Osteocyte (in vitro differentiated cells): ENCODE data around the gene ZMYND8. TPM values are rescaled to one million over a fixed set of nuclear protein-coding genes. Genes with fewer than 3 reads are reported as not detected.
"Not testable (repeated sequence)": the region's sequence is repeated elsewhere in the genome, so short reads cannot be mapped to it uniquely, and the experiment has no call there.

Experiments
- DNase-seq: peaks from one replicate; pipeline ENCODE4 v3.0.0; 2021; ENCODE audit warnings: mixed read lengths; ENCODE audit not compliant: unreplicated experiment; ENCODE audit errors: extremely low spot score
- H3K27ac Mint-ChIP-seq: one replicate; pipeline ENCODE4 v1.8.0; 2021; ENCODE audit warnings: mild to moderate bottlenecking, mixed read lengths; ENCODE audit not compliant: unreplicated experiment
- H3K27me3 Mint-ChIP-seq: one replicate; pipeline ENCODE4 v1.8.0; 2021; ENCODE audit warnings: mixed read lengths; ENCODE audit not compliant: unreplicated experiment
- H3K36me3 Mint-ChIP-seq: one replicate; pipeline ENCODE4 v1.8.0; 2021; ENCODE audit warnings: mixed read lengths; ENCODE audit not compliant: unreplicated experiment
- H3K4me1 Mint-ChIP-seq: one replicate; pipeline ENCODE4 v1.8.0; 2021; ENCODE audit warnings: mixed read lengths; ENCODE audit not compliant: unreplicated experiment
- H3K4me3 Mint-ChIP-seq: one replicate; pipeline ENCODE4 v1.8.0; 2021; ENCODE audit warnings: mild to moderate bottlenecking, moderate library complexity, mixed read lengths; ENCODE audit not compliant: unreplicated experiment
- H3K9me3 Mint-ChIP-seq: one replicate; pipeline ENCODE4 v1.8.0; 2021; ENCODE audit warnings: mixed read lengths; ENCODE audit not compliant: unreplicated experiment
- CTCF ChIP-seq: fragments of 200-600 bp; sonication (generic); IDR thresholded peaks from 2 replicates; pipeline ENCODE4 v1.5.0; 2021; ENCODE audit warnings: antibody characterized with exemption, mild to moderate bottlenecking, moderate library complexity
- total RNA-seq: library from RNA; stranded (reverse); gene quantifications from 2 replicates; pipeline ENCODE4 v1.2.1, GENCODE V29; 2021

ZMYND8 gene
- total RNA-seq, 1 donor from 2014 or later = 96.5 TPM

- Mint-ChIP-seq H3K27me3 (no peaks in the 10 kb centered on the region), H3K4me1 (peaks cover 9% of the 10 kb centered on the region), H3K27ac (no peak overlapping the region), H3K9me3 (no peaks in the 10 kb centered on the region), H3K36me3 (peaks cover 36% of the 10 kb centered on the region), H3K4me3 (no peak overlapping the region)
- no peak for TF ChIP-seq CTCF
- no peak for DNase-seq
Observed at GRCh38 chr20:47211036-47211435, 145.5 kb downstream of the ZMYND8 start.

GRCh38 chr20:47210470-47210869, 146.0 kb downstream of the ZMYND8 start:
- H3K9me3 Mint-ChIP-seq = no peaks in the 10 kb centered on the region
- H3K36me3 Mint-ChIP-seq = peaks cover 31% of the 10 kb centered on the region
- TF ChIP-seq CTCF = no peak
- DNase-seq = no peak
- H3K27me3 Mint-ChIP-seq = no peaks in the 10 kb centered on the region
- H3K4me3 Mint-ChIP-seq = no peak overlapping the region
- no peak overlapping the region for H3K27ac Mint-ChIP-seq
- H3K4me1 Mint-ChIP-seq = peaks cover 11% of the 10 kb centered on the region

GRCh38 chr20:47209982-47210381, 146.5 kb downstream of the ZMYND8 start:
- H3K4me1 Mint-ChIP-seq = peaks cover 11% of the 10 kb centered on the region
- H3K36me3 Mint-ChIP-seq = peaks cover 26% of the 10 kb centered on the region
- H3K27me3 Mint-ChIP-seq = no peaks in the 10 kb centered on the region
- TF ChIP-seq CTCF = no peak
- H3K27ac Mint-ChIP-seq = no peak overlapping the region
- no peak for DNase-seq
- H3K4me3 Mint-ChIP-seq = no peak overlapping the region
- no peaks in the 10 kb centered on the region for H3K9me3 Mint-ChIP-seq

- DNase-seq = no peak
- Mint-ChIP-seq H3K4me1 (peaks cover 15% of the 10 kb centered on the region), H3K27me3 (no peaks in the 10 kb centered on the region), H3K36me3 (peaks cover 26% of the 10 kb centered on the region), H3K9me3 (no peaks in the 10 kb centered on the region), H3K27ac (no peak overlapping the region), H3K4me3 (no peak overlapping the region)
- TF ChIP-seq CTCF = no peak
Observed at GRCh38 chr20:47208534-47209174, 147.8 kb downstream of the ZMYND8 start.

- DNase-seq = no peak
- no peaks in the 10 kb centered on the region for H3K9me3 Mint-ChIP-seq
- H3K27ac Mint-ChIP-seq = no peak overlapping the region
- no peak overlapping the region for H3K4me3 Mint-ChIP-seq
- H3K27me3 Mint-ChIP-seq = no peaks in the 10 kb centered on the region
- TF ChIP-seq CTCF = no peak
- H3K36me3 Mint-ChIP-seq = peaks cover 26% of the 10 kb centered on the region
- peaks cover 15% of the 10 kb centered on the region for H3K4me1 Mint-ChIP-seq
Observed at GRCh38 chr20:47206962-47207641, 149.4 kb downstream of the ZMYND8 start.

GRCh38 chr20:47206552-47206951, 149.9 kb downstream of the ZMYND8 start:
- not testable (repeated sequence) for H3K4me3 Mint-ChIP-seq, H3K27me3 Mint-ChIP-seq, DNase-seq, H3K9me3 Mint-ChIP-seq, H3K27ac Mint-ChIP-seq
- Mint-ChIP-seq H3K36me3 (peaks cover 26% of the 10 kb centered on the region), H3K4me1 (peaks cover 15% of the 10 kb centered on the region)
